Heart left ventricle (tissue), 13 donors: ENCODE data around the gene ALOX15.

ENCODE experiments used
- CTCF ChIP-seq, 12 donors: fragments of 200-600 bp; sonication (generic) in 4 of 12; IDR thresholded peaks; one replicate each; pipeline versions ENCODE4 v1.5.0 to v1.8.0; 2018 to 2022; ENCODE audit warnings: antibody characterized with exemption in 12 of 12, mild to moderate bottlenecking in 5 of 12
- POLR2A ChIP-seq, 2 donors: fragments of 450-650 bp; IDR thresholded peaks; one replicate each; pipeline ENCODE4 v1.6.1; 2017; ENCODE audit warnings: antibody characterized with exemption in 2 of 2, mild to moderate bottlenecking in 2 of 2, moderate library complexity in 2 of 2
- donor health status: ischemic (EF 13 %, LVEDD 7.1; RV severe dilation, severe dysfunction).
- donor health status: DM: no; HTN: yes; CAD: no.
- donor health status: DM: no; HTN: no; CAD: no.
- donor health status: ischemic (EF 25% LVEDD 6.9; RV normal size, moderate dysfunction).
- donor health status: ischemic (EF 25% LVEDD 5.7; RV mildly dilated, moderate dysfunction).
- donor health status: ischemic (EF 35%, LVEDD 5.7; RV mildly dilated, moderate dysfunction).
- donor health status: nonischemic (EF 11% LVEDD 7.7; RV severe dilation, severe dysfunction).
- donor health status: DM: yes; HTN: yes; CAD: no.
- donor health status: PGD.
- donor health status: ischemic (EF 29% LVEDD 5.4; RV normal size, mild dysfunction).
- donor health status: nonischemic (EF 23%, LVEDD 6.1; RV moderate dilation, normal function).

- TF ChIP-seq CTCF (IDR thresholded peaks at IDR 0.05) (no peak), POLR2A (IDR thresholded peaks at IDR 0.05) (no peak)
Measured at GRCh38 chr17:4594406-4594805, 47.1 kb downstream of the ALOX15 start.
